CD4-positive, alpha-beta T cell treated with Interleukin-21 for 1 hour (primary cell): ENCODE measurements around the gene MSMP.
A peak's percentile ranks its signal among the peaks of the same experiment; 100 is the strongest.

Experiments used
- DNase-seq: peaks from one replicate; pipeline ENCODE4 v3.0.0-alpha.2; 2020

Gene MSMP

GRCh38 chr9:35754264-35754663 is at the start of gene MSMP:
Gene MSMP (minus strand): TSS chr9:35754276. CDS start chr9:35754129, 147 bp downstream.
- DNase-seq = no peak

- DNase-seq = no peak
These were observed 47.5 kb upstream of the MSMP start for GRCh38 chr9:35801328-35802128.

- DNase-seq = no peak
These were observed 46.5 kb upstream of the MSMP start for GRCh38 chr9:35800530-35800929.

GRCh38 chr9:35798658-35799374 is 44.7 kb upstream of the MSMP start:
- DNase-seq = no peak

- DNase-seq = no peak
These were observed 43.4 kb upstream of the MSMP start for GRCh38 chr9:35797311-35798109.

GRCh38 chr9:35795695-35796094 is 41.6 kb upstream of the MSMP start:
- no peak for DNase-seq

GRCh38 chr9:35793461-35793860 is 39.4 kb upstream of the MSMP start:
- no peak for DNase-seq

GRCh38 chr9:35792826-35793225 is 38.8 kb upstream of the MSMP start:
- DNase-seq = no peak

GRCh38 chr9:35792024-35792813 is 38.1 kb upstream of the MSMP start:
- no peak for DNase-seq

- DNase-seq = no peak
These were observed 37.3 kb upstream of the MSMP start, which contains the start of gene NPR2 for GRCh38 chr9:35791297-35791921. Gene NPR2 (plus strand): TSS chr9:35791591. CDS start chr9:35792409, 818 bp downstream.

GRCh38 chr9:35790385-35791296 is 36.6 kb upstream of the MSMP start:
- DNase-seq = peak; percentile 75

GRCh38 chr9:35790025-35790384 is 35.9 kb upstream of the MSMP start:
- no peak for DNase-seq

- no peak for DNase-seq
These were observed 35.5 kb upstream of the MSMP start for GRCh38 chr9:35789541-35789940.

- no peak for DNase-seq
These were observed 29.3 kb upstream of the MSMP start for GRCh38 chr9:35783418-35783817.

- no peak for DNase-seq
These were observed 27.0 kb upstream of the MSMP start for GRCh38 chr9:35781066-35781465.

- DNase-seq = no peak
These were observed 24.4 kb upstream of the MSMP start for GRCh38 chr9:35778496-35778895.

- no peak for DNase-seq
These were observed 21.9 kb upstream of the MSMP start for GRCh38 chr9:35776018-35776417.

- DNase-seq = no peak
These were observed 21.0 kb upstream of the MSMP start for GRCh38 chr9:35774907-35775635.

- DNase-seq = no peak
These were observed 17.9 kb upstream of the MSMP start for GRCh38 chr9:35771943-35772342.

- DNase-seq = no peak
These were observed 17.5 kb upstream of the MSMP start for GRCh38 chr9:35771534-35771933.
